Left lung (tissue), 10 donors: ENCODE measurements around the gene KLHL7. TPM values are rescaled to one million over a fixed set of nuclear protein-coding genes. Genes with fewer than 3 reads are reported as not detected.
"Not testable (repeated sequence)": the region's sequence is repeated elsewhere in the genome, so short reads cannot be mapped to it uniquely, and the experiment has no call there.

Experiments
- ATAC-seq: fragments of 200-7000 bp; cut with Tn5 transposase; one replicate; pipeline ENCODE4 v1.9.1; 2020; ENCODE audit warnings: moderate library complexity
- DNase-seq, 4 donors: peaks; one replicate each; pipeline ENCODE4 v3.0.0-alpha.2; 2013 to 2020
- H3K27ac ChIP-seq, 2 donors: fragments of 200-600 bp; sonication (generic) in 1 of 2; one replicate each; pipeline versions ENCODE4 v1.5.0 to v1.8.0; 2020 to 2021
- H3K27me3 ChIP-seq, 2 donors: fragments of 200-600 bp; sonication (generic) in 1 of 2; one replicate each; pipeline versions ENCODE4 v1.5.0 to v1.8.0; 2020 to 2021
- H3K36me3 ChIP-seq, 2 donors: fragments of 200-600 bp; sonication (generic) in 1 of 2; one replicate each; pipeline versions ENCODE4 v1.5.0 to v1.8.0; 2020 to 2021
- H3K4me1 ChIP-seq, 2 donors: fragments of 200-600 bp; one replicate each; pipeline ENCODE4 v1.8.0; 2021
- H3K4me3 ChIP-seq, 2 donors: fragments of 200-600 bp; sonication (generic) in 1 of 2; one replicate each; pipeline versions ENCODE4 v1.5.0 to v1.8.0; 2020 to 2021; ENCODE audit warnings: mild to moderate bottlenecking in 1 of 2
- H3K9me3 ChIP-seq, 2 donors: fragments of 200-600 bp; sonication (generic) in 1 of 2; one replicate each; pipeline versions ENCODE4 v1.5.0 to v1.8.0; 2020 to 2021
- CTCF ChIP-seq, 2 donors: fragments of 200-600 bp; sonication (generic) in 1 of 2; IDR thresholded peaks; one replicate each; pipeline versions ENCODE4 v1.5.0 to v1.8.0; 2021; ENCODE audit warnings: antibody characterized with exemption in 2 of 2
- intact Hi-C, 2 donors: fragments of 100-400 bp; cut with DNase I; formaldehyde crosslinking; loops; one replicate each; pipeline versions ENCODE4 v1.11.2 to v1.14.2; 2022
- polyA plus RNA-seq, 6 donors: library from polyadenylated mRNA; unstranded; fragments of 120-200 nt; gene quantifications; one replicate each; pipeline ENCODE4 v1.2.1, GENCODE V29; 2013; ENCODE audit not compliant: insufficient read length in 6 of 6
- total RNA-seq, 2 donors: library from RNA; stranded (reverse); fragmentation: NEBNext Ultra II Directional; extraction: Animal tissue kit (Norgen Biotek cat#: 25700); gene quantifications; one replicate each; pipeline ENCODE4 v1.2.1, GENCODE V29; 2021
- donor health status: DM: no; HTN: yes; CAD: no.
- donor health status: DM: no; HTN: no; CAD: no.

KLHL7 gene
- total and polyA plus RNA-seq, 8 donors: 18.1 to 55.9 (median 45.7) TPM

GRCh38 chr7:23183279-23184012 is 77.9 kb downstream of the KLHL7 start:
- Histone ChIP-seq H3K36me3 (peaks cover 0 to 32% of the 10 kb centered on the region in 2 donors), H3K4me1 (peaks cover 12 to 40% of the 10 kb centered on the region in 2 donors), H3K27me3 (no peaks in the 10 kb centered on the region), H3K9me3 (no peaks in the 10 kb centered on the region), H3K4me3 (peak overlapping the region in 1 of 2 donors; percentile 87), H3K27ac (no peak overlapping the region)
- TF ChIP-seq CTCF (IDR thresholded peaks at IDR 0.05): no peak
- ATAC-seq (no peak), DNase-seq (no peak)
- intact Hi-C loops: no loop called here

GRCh38 chr7:23184291-23184690 is 78.7 kb downstream of the KLHL7 start:
- no peak overlapping the region for H3K27ac ChIP-seq
- no peaks in the 10 kb centered on the region for H3K27me3 ChIP-seq
- peaks cover 0 to 41% of the 10 kb centered on the region in 2 donors for H3K36me3 ChIP-seq
- H3K9me3 ChIP-seq: no peaks in the 10 kb centered on the region
- DNase-seq: no peak
- intact Hi-C loops: no loop called here
- peaks cover 12 to 40% of the 10 kb centered on the region in 2 donors for H3K4me1 ChIP-seq
- no peak overlapping the region for H3K4me3 ChIP-seq
- no peak for ATAC-seq
- no peak for TF ChIP-seq CTCF (IDR thresholded peaks at IDR 0.05)

- intact Hi-C loops: no loop called here
- ATAC-seq (no peak), DNase-seq (peak in 2 of 4 donors; percentile 9 to 31)
- H3K4me1 ChIP-seq: peaks cover 12 to 40% of the 10 kb centered on the region in 2 donors
- H3K27ac ChIP-seq: no peak overlapping the region
- no peaks in the 10 kb centered on the region for H3K9me3 ChIP-seq
- peak in 1 of 2 donors; percentile 34 for TF ChIP-seq CTCF (IDR thresholded peaks at IDR 0.05)
- no peaks in the 10 kb centered on the region for H3K27me3 ChIP-seq
- peaks cover 0 to 46% of the 10 kb centered on the region in 2 donors for H3K36me3 ChIP-seq
- H3K4me3 ChIP-seq: no peak overlapping the region
Measured at GRCh38 chr7:23184709-23185359, 79.2 kb downstream of the KLHL7 start.

- intact Hi-C loops: no loop called here
- no peak overlapping the region for H3K4me3 ChIP-seq
- no peak overlapping the region for H3K27ac ChIP-seq
- H3K4me1 ChIP-seq: peaks cover 10 to 38% of the 10 kb centered on the region in 2 donors
- no peak for TF ChIP-seq CTCF (IDR thresholded peaks at IDR 0.05)
- peaks cover 0 to 47% of the 10 kb centered on the region in 2 donors for H3K36me3 ChIP-seq
- DNase-seq (no peak), ATAC-seq (no peak)
- no peaks in the 10 kb centered on the region for H3K9me3 ChIP-seq
- no peaks in the 10 kb centered on the region for H3K27me3 ChIP-seq
Measured at GRCh38 chr7:23185980-23186379, 80.4 kb downstream of the KLHL7 start.

GRCh38 chr7:23191022-23191421 is 85.4 kb downstream of the KLHL7 start:
- H3K36me3 ChIP-seq: peaks cover 0 to 84% of the 10 kb centered on the region in 2 donors
- intact Hi-C loops: no loop called here
- no peak overlapping the region for H3K4me3 ChIP-seq
- ATAC-seq (no peak), DNase-seq (no peak)
- H3K27ac ChIP-seq: no peak overlapping the region
- no peak for TF ChIP-seq CTCF (IDR thresholded peaks at IDR 0.05)
- no peaks in the 10 kb centered on the region for H3K9me3 ChIP-seq
- no peaks in the 10 kb centered on the region for H3K27me3 ChIP-seq
- H3K4me1 ChIP-seq: no peaks in the 10 kb centered on the region

- intact Hi-C loops, ATAC-seq, DNase-seq, H3K27ac ChIP-seq, H3K4me1 ChIP-seq, H3K27me3 ChIP-seq, H3K4me3 ChIP-seq, H3K9me3 ChIP-seq: not testable (repeated sequence)
- H3K36me3 ChIP-seq: peaks cover 0 to 84% of the 10 kb centered on the region in 2 donors
Measured at GRCh38 chr7:23193650-23194227, 88.2 kb downstream of the KLHL7 start.
